ENCODE results near the gene DDX17. TPM values are rescaled to one million over a fixed set of nuclear protein-coding genes. Genes with fewer than 3 reads are reported as not detected.

DDX17 gene
- polyA plus RNA-seq, 1 experiment: 426 TPM

GRCh38 chr22:38518620-38519019 is 12.5 kb upstream of the DDX17 start:
- Histone ChIP-seq H3K9me3 (ENCODE audit: control insufficient read depth, insufficient read depth, low read length) (no peaks in the 10 kb centered on the region), H3K27ac (ENCODE audit: low read depth, low read length) (no peak overlapping the region), H3K4me3 (ENCODE audit: low read depth, low read length) (no peak overlapping the region), H3K27me3 (ENCODE audit: control insufficient read depth, insufficient read depth, low read length) (peaks cover 4% of the 10 kb centered on the region)
- TF ChIP-seq CTCF (IDR thresholded peaks at IDR 0.05; ENCODE audit: low read depth, low read length): no peak
- POLR2A ChIA-PET: no interaction called here
- DNase-seq (ENCODE audit: low read depth, low spot score): no peak
- CTCF ChIA-PET: interaction anchor here (1.5 kb wide), 1 partner anchor 53 kb away, joined by 4 read pairs; no protein-coding TSS in a partner anchor

- no peak for DNase-seq (ENCODE audit: low read depth, low spot score)
- H3K9me3 ChIP-seq (ENCODE audit: control insufficient read depth, insufficient read depth, low read length): no peaks in the 10 kb centered on the region
- ChIA-PET CTCF (no interaction called here), POLR2A (no interaction called here)
- TF ChIP-seq CTCF (IDR thresholded peaks at IDR 0.05; ENCODE audit: low read depth, low read length): no peak
- H3K27me3 ChIP-seq (ENCODE audit: control insufficient read depth, insufficient read depth, low read length): no peaks in the 10 kb centered on the region
- H3K4me3 ChIP-seq (ENCODE audit: low read depth, low read length): no peak overlapping the region
- no peak overlapping the region for H3K27ac ChIP-seq (ENCODE audit: low read depth, low read length)
Measured at GRCh38 chr22:38513063-38513462, 7.0 kb upstream of the DDX17 start.

- Histone ChIP-seq H3K9me3 (ENCODE audit: control insufficient read depth, insufficient read depth, low read length) (peaks cover 7% of the 10 kb centered on the region; the same call in 1 of the 2 replicates), H3K27ac (ENCODE audit: low read depth, low read length) (no peak overlapping the region), H3K4me3 (ENCODE audit: low read depth, low read length) (no peak overlapping the region), H3K27me3 (ENCODE audit: control insufficient read depth, insufficient read depth, low read length) (no peaks in the 10 kb centered on the region)
- ChIA-PET CTCF (no interaction called here), POLR2A (interaction anchor here (0.6 kb wide), 1 partner anchor 35 kb away, joined by 3 read pairs; no protein-coding TSS in a partner anchor)
- DNase-seq (ENCODE audit: low read depth, low spot score): no peak
- TF ChIP-seq CTCF (IDR thresholded peaks at IDR 0.05; ENCODE audit: low read depth, low read length): no peak
Measured at GRCh38 chr22:38510416-38510970, 4.4 kb upstream of the DDX17 start.

GRCh38 chr22:38505541-38506117 is 482 bp downstream of the DDX17 start:
- TF ChIP-seq CTCF (IDR thresholded peaks at IDR 0.05; ENCODE audit: low read depth, low read length): no peak
- DNase-seq (ENCODE audit: low read depth, low spot score): no peak
- Histone ChIP-seq H3K4me3 (ENCODE audit: low read depth, low read length) (peak overlapping the region; percentile 83), H3K9me3 (ENCODE audit: control insufficient read depth, insufficient read depth, low read length) (peaks cover 7% of the 10 kb centered on the region; the same call in 1 of the 2 replicates), H3K27me3 (ENCODE audit: control insufficient read depth, insufficient read depth, low read length) (no peaks in the 10 kb centered on the region), H3K27ac (ENCODE audit: low read depth, low read length) (peak overlapping the region; percentile 98)
- ChIA-PET CTCF (no interaction called here), POLR2A (no interaction called here)

GRCh38 chr22:38504731-38505540 is 1.2 kb downstream of the DDX17 start:
- Histone ChIP-seq H3K9me3 (ENCODE audit: control insufficient read depth, insufficient read depth, low read length) (peaks cover 7% of the 10 kb centered on the region; the same call in 1 of the 2 replicates), H3K27me3 (ENCODE audit: control insufficient read depth, insufficient read depth, low read length) (no peaks in the 10 kb centered on the region), H3K4me3 (ENCODE audit: low read depth, low read length) (peak overlapping the region; percentile 83), H3K27ac (ENCODE audit: low read depth, low read length) (peak overlapping the region; percentile 98)
- ChIA-PET CTCF (no interaction called here), POLR2A (no interaction called here)
- DNase-seq (ENCODE audit: low read depth, low spot score): no peak
- TF ChIP-seq CTCF (IDR thresholded peaks at IDR 0.05; ENCODE audit: low read depth, low read length): no peak

Measured in AG04450 (cell line).